HuH-7 (cell line): ENCODE results near the gene NECTIN2.
"Not testable (repeated sequence)": the region's sequence is repeated elsewhere in the genome, so short reads cannot be mapped to it uniquely, and the experiment has no call there.

Experiments
- DNase-seq: peaks from one replicate; pipeline ENCODE4 v3.0.0; 2011; ENCODE audit warnings: low spot score

Gene NECTIN2

DNA sequence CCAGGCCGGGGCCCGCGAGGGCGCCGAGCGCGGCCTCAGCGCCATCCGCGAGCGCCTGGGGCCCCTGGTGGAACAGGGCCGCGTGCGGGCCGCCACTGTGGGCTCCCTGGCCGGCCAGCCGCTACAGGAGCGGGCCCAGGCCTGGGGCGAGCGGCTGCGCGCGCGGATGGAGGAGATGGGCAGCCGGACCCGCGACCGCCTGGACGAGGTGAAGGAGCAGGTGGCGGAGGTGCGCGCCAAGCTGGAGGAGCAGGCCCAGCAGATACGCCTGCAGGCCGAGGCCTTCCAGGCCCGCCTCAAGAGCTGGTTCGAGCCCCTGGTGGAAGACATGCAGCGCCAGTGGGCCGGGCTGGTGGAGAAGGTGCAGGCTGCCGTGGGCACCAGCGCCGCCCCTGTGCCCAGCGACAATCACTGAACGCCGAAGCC lies 62.8 kb downstream of the NECTIN2 start:
- no peak for DNase-seq

DNA sequence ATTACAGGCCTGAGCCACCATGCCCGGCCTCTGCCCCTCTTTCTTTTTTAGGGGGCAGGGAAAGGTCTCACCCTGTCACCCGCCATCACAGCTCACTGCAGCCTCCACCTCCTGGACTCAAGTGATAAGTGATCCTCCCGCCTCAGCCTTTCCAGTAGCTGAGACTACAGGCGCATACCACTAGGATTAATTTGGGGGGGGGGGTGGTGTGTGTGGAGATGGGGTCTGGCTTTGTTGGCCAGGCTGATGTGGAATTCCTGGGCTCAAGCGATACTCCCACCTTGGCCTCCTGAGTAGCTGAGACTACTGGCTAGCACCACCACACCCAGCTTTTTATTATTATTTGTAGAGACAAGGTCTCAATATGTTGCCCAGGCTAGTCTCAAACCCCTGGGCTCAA lies 63.7 kb downstream of the NECTIN2 start:
- no peak for DNase-seq

- not testable (repeated sequence) for DNase-seq
These were observed 65.8 kb downstream of the NECTIN2 start for GRCh38 chr19:44911896-44912295.

GRCh38 chr19:44912854-44913253 lies 66.8 kb downstream of the NECTIN2 start:
- no peak for DNase-seq

DNA sequence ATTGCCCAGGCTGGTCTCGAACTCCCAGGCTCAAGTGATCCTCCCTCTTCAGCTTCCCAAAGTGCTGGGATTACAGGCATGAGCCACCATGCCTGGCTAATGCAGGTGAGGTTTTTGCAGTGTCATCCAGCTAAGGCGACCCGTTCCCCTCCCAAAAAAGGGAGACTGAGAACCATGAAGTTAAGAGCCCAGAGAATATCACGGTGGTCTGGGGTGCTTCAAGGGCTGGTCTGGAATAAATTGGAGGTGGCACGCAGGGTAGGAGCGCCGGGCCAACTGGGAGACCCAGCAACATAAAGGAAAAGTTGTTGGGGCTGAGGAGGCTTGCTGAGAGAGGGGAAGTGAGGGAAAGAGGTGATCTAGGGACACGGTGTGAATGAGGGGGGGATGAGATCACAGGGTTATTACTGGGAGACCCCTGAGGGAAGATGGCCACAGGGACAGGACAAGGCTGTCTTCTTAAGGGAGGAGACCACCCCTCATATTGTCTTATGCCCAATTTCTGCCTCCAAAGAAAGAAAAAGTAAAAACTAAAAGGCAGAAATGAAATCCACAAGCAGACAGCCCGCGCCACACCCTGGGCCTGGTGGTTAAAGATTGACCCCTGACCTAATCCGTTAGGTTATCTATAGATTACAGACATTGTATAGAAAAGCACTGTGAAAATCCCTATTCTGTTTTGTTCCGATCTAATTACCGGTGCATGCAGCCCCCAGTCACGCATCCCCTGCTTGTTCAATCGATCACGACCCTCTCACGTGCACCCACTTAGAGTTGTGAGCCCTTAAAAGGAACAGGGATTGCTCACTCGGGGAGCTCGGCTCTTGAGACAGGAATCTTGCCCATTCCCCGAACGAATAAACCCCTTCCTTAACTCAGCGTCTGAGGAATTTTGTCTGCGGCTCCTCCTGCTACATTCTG lies 67.7 kb downstream of the NECTIN2 start:
- DNase-seq, result not testable (repeated sequence)

GRCh38 chr19:44914433-44915206 lies 68.5 kb downstream of the NECTIN2 start, which contains the start of gene APOC1:
TSS of gene APOC1 (plus strand) at chr19:44914608. CDS start at chr19:44914892, 284 bp downstream.
- DNase-seq, result peak; percentile 92

GRCh38 chr19:44924243-44924725 lies 78.2 kb downstream of the NECTIN2 start:
- DNase-seq, result peak; percentile 58

DNA sequence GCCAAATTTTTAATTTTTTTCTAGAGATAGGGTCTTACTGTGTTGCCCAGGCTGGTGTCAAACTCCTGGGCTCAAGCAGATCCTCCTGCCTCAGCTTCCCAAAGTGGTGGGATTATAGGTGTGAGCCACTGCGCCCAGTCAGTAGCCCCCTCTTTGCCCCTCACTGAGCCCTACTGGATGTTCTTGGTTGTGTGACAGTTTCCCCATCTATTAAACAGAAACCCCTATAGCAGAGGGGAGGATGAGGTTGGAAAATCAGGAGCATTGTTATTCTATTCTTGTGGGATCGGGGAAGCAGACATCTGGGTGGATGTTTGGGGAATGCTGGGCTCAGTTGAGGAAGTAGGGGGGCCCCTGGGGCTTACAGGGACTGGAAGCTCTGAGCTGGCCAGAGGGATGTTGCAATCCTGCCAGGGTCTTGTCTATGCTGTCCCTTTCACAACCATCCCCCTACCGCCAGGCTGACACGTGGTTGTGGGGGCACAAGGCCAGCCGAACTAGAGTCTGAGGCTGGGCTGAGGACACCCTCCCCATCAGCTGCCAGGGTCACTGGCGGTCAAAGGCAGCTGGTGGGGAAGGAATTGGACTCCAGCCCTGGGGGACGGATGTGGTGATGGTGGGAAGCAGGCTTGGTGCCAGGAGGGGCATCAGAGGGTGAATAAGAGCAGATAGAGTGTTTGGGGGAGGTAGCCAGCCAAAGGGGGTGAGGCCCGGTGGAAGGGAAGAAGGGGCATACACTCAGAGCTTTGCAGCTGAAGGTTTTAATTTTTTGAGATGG lies 79.2 kb downstream of the NECTIN2 start:
- DNase-seq, result peak; percentile 53

DNA sequence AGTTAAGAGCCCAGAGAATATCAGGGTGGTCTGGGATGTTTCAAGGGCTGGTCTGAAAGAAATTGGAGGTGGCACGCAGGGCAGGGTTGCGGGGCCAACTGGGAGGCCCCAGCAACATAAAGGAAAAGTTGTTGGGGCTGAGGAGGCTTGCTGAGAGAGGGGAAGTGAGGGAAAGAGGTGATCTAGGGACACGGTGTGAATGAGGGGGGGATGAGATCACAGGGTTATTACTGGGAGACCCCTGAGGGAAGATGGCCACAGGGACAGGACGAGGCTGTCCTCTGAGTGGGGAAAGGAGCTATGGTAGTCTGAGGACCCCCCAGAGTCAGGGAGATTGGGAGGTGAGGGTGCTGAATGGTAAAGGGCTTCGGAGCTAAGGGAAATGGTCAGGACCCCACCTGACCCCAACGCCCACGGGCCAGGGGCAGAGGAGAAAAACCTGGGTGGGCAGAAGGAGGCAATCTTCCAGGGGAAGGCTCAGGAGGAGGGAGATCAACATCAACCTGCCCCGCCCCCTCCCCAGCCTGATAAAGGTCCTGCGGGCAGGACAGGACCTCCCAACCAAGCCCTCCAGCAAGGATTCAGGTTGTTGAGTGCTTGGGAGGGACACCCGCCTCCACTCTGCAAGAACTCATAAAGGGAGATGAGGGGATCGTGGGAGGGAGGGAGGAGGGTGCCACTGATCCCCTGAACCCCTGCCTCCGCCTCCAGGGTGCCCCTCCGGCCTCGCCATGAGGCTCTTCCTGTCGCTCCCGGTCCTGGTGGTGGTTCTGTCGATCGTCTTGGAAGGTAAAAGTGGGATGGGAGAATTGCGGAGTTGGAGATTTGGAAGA lies 80.4 kb downstream of the NECTIN2 start:
- not testable (repeated sequence) for DNase-seq

DNA sequence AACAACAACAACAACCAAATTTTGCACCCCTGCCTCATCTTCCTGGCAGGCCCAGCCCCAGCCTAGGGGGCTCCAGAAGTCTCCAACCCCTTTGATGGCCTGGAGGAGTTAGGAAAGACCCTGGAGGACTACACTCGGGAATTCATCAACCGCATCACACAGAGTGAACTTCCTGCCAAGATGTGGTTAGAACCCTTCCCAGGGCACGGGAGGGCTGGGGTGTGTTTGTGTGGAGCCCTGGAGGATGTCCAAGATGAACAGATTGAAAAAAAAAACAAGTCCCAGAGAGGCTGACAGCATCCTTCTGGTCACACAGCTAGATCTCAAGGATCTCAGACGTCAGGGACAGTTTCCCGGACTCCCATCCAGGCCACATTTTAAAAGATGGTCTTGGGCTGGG lies 81.6 kb downstream of the NECTIN2 start:
- no peak for DNase-seq

DNA sequence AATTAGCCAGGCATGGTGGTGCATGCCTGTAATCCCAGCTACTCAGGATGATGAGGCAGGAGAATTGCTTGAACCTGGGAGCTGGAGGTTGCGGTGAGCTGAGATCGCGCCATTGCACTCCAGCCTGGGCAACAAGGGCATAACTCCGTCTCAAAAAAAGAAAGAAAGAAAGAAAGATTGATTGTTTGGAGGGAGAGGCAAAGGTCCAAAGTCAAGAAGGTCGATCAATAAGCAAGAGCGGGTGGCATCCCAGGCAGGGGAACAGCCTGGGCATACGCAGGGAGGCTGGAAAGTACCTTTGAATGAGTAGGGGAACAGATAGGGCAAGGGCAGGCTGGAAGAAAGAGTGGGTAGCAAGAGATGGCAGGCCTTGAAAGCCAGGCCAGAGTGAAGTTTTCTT lies 84.0 kb downstream of the NECTIN2 start:
- no peak for DNase-seq

DNA sequence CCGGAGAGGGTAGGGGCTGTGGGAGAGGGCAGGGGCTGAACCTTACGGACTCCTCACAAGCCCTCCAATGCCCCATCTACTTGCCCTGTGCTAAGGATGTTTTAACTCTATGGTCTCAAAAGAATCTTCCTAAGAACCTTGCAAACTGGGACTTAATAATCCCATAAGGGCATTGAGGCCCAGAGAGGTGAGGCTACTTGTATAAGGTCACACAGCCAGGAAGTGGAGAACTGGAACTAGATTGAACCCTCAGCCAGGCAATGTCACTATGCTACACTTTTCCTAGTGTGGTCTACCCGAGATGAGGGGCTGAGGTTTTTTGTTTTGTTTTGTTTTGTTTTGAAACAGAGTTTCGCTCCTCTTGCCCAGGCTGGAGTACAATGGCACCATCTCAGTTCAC lies 85.4 kb downstream of the NECTIN2 start:
- DNase-seq, result no peak
